HepG2 (cell line): ENCODE results near the gene ANKZF1. TPM values are rescaled to one million over a fixed set of nuclear protein-coding genes. Genes with fewer than 3 reads are reported as not detected.

ENCODE experiments used
- ATAC-seq: fragments of 200-7000 bp; cut with Tn5 transposase; 3 replicates; pipeline ENCODE4 v1.9.1; 2020; ENCODE audit warnings: mild to moderate bottlenecking, moderate library complexity
- BruUV-seq: library from RNA; stranded (reverse); fragments of 400-500 nt; replicated peaks from 2 replicates; lab custom pipeline; 2021; lab: Mats Ljungman, UMichigan
- CTCF ChIA-PET: fragments of 300-600 bp; formaldehyde crosslinking; extraction: SDS; loops from one replicate; lab custom pipeline; 2021; ENCODE audit warnings: low total read pairs, inconsistent platforms, low intra/inter-chr PET ratio; lab: Yijun Ruan, JAX
- POLR2A ChIA-PET: fragments of 350-600 bp; sonication (Branson Sonifier 250); formaldehyde crosslinking; loops from one replicate; lab custom pipeline; 2020; ENCODE audit warnings: antibody characterized with exemption, inconsistent platforms; lab: Yijun Ruan, JAX
- DNase-seq: peaks from one replicate; pipeline ENCODE4 v3.0.0-alpha.2; 2015; ENCODE audit warnings: low spot score
- FAIRE-seq: peaks from 3 replicates; lab custom pipeline; 2011; peaks lifted over from hg19 to GRCh38; lab: Jason Lieb, UNC
- H2AFZ ChIP-seq: one replicate; pipeline ENCODE4 v1.6.1; 2011; ENCODE audit warnings: low read length, inconsistent platforms
- H3K27ac ChIP-seq: fragments of 300-600 bp; 3 replicates; pipeline ENCODE4 v1.8.0; 2011; ENCODE audit warnings: mixed run types, mild to moderate bottlenecking, mixed read lengths, low read length, inconsistent platforms; ENCODE audit not compliant: insufficient read depth; ENCODE audit errors: extremely low read length
- H3K27me3 ChIP-seq, 2 experiments: fragments of 200-600 bp in 1 of 2; 2 replicates in 1 of 2; 3 replicates in 1 of 2; pipeline versions ENCODE4 v1.6.0 to v1.8.0; 2011; ENCODE audit warnings: low read length in 2 of 2, mild to moderate bottlenecking in 2 of 2, moderate library complexity in 2 of 2, inconsistent platforms in 1 of 2; ENCODE audit not compliant: insufficient read depth in 2 of 2, control insufficient read depth in 1 of 2
- H3K36me3 ChIP-seq, 2 experiments: fragments of 200-600 bp in 1 of 2; replicated peaks in 1 of 2; 2 replicates in 1 of 2; 3 replicates in 1 of 2; pipeline versions ENCODE4 v1.5.1 to v1.8.0; 2011; ENCODE audit warnings: low read length in 2 of 2, inconsistent platforms in 1 of 2; ENCODE audit not compliant: insufficient read depth in 2 of 2, control insufficient read depth in 1 of 2
- H3K4me1 ChIP-seq: 2 replicates; pipeline ENCODE4 v1.5.1; 2012; ENCODE audit warnings: low read length, inconsistent platforms; ENCODE audit not compliant: insufficient read depth
- H3K4me2 ChIP-seq: 2 replicates; pipeline ENCODE4 v1.6.0; 2011; ENCODE audit warnings: low read depth, low read length, inconsistent platforms
- H3K4me3 ChIP-seq, 3 experiments: fragments of 200-600 bp in 1 of 3; sonication (generic), shearing (Covaris generic) in 1 of 3; replicated peaks in 1 of 3; 2 replicates each; pipeline ENCODE4 v1.5.1; 2011 to 2016; ENCODE audit warnings: low read length in 3 of 3, inconsistent platforms in 2 of 3, low read depth in 2 of 3, mild to moderate bottlenecking in 2 of 3, control low read depth in 1 of 3, mixed read lengths in 1 of 3; ENCODE audit not compliant: insufficient read depth in 1 of 3
- H3K79me2 ChIP-seq: one replicate; pipeline ENCODE4 v1.6.1; 2011; ENCODE audit warnings: low read length, inconsistent platforms; ENCODE audit not compliant: insufficient read depth
- H3K9ac ChIP-seq: 2 replicates; pipeline ENCODE4 v1.6.0; 2011; ENCODE audit warnings: mild to moderate bottlenecking, low read depth, low read length, inconsistent platforms; ENCODE audit not compliant: insufficient read depth
- H3K9me3 ChIP-seq: 2 replicates; pipeline ENCODE4 v1.5.1; 2012; ENCODE audit warnings: mild to moderate bottlenecking, low read length
- H4K20me1 ChIP-seq: 2 replicates; pipeline ENCODE4 v1.6.0; 2011; ENCODE audit warnings: inconsistent platforms, mild to moderate bottlenecking, low read length, moderate library complexity; ENCODE audit not compliant: insufficient read depth
- HOMEZ ChIP-seq: IDR thresholded peaks from 2 replicates; pipeline ENCODE4 v1.6.1; 2016; ENCODE audit warnings: low read depth
- LRRFIP1 ChIP-seq: sonication (generic); formaldehyde crosslinking; conservative IDR thresholded peaks from 2 replicates; pipeline ENCODE4 v1.4.0; 2020; ENCODE audit warnings: missing genetic modification reagents
- MIER3 ChIP-seq: IDR thresholded peaks from 2 replicates; pipeline ENCODE4 v1.6.1; 2016; ENCODE audit warnings: missing compliant biosample characterization, borderline replicate concordance
- NR2F6 ChIP-seq, 2 experiments: IDR thresholded peaks; 2 replicates each; pipeline ENCODE4 v1.6.1; 2016; ENCODE audit warnings: antibody characterized with exemption in 1 of 2, mild to moderate bottlenecking in 1 of 2
- PCBP2 ChIP-seq: fragments of 200-400 bp; formaldehyde crosslinking; optimal IDR thresholded peaks from 2 replicates; pipeline ENCODE3; 2018; ENCODE audit warnings: low read length, low read depth; ENCODE audit not compliant: poor library complexity, severe bottlenecking
- WIZ ChIP-seq: sonication (generic); formaldehyde crosslinking; IDR thresholded peaks from 2 replicates; pipeline ENCODE4 v1.5.1; 2020; ENCODE audit warnings: mild to moderate bottlenecking, missing genetic modification reagents
- ZBTB21 ChIP-seq: sonication (generic); formaldehyde crosslinking; IDR thresholded peaks from 2 replicates; pipeline ENCODE4 v1.4.0; 2020; ENCODE audit warnings: missing genetic modification reagents
- ZNF567 ChIP-seq: sonication (generic); formaldehyde crosslinking; IDR thresholded peaks from 2 replicates; pipeline ENCODE4 v1.8.1; 2023; ENCODE audit warnings: mild to moderate bottlenecking, missing genetic modification reagents, borderline replicate concordance
- ZNF674 ChIP-seq: sonication (generic); formaldehyde crosslinking; IDR thresholded peaks from 2 replicates; pipeline ENCODE4 v1.5.0; 2020; ENCODE audit warnings: low read depth, mild to moderate bottlenecking, missing genetic modification reagents
- WGBS: methylation state at CpG from one replicate; pipeline ENCODE4 v1.1.6; 2017; ENCODE audit warnings: low lambda C conversion rate; 5-methylcytosine and 5-hydroxymethylcytosine counted together
- in situ Hi-C: cut with HindIII; loops from 2 replicates; pipeline ENCODE4 v1.10.0; 2017; ENCODE audit warnings: low pct_unique_long_range_greater_than_20kb; ENCODE audit not compliant: extremely low pct_ligation_motif_present
- intact Hi-C: fragments of 100-400 bp; cut with micrococcal nuclease; formaldehyde crosslinking; loops from one replicate; pipeline ENCODE4 v1.10.0; 2022; ENCODE audit not compliant: unreplicated experiment
- polyA plus RNA-seq, 8 experiments: library from polyadenylated mRNA; depleted of rRNA in 3 of 8; stranded (reverse) in 7 of 8; unstranded in 1 of 8; fragments of >200 nt; fragmentation: Illumina TruSeq in 4 of 8; extraction: Trizol in 4 of 8; gene quantifications; 2 replicates each; pipeline versions ENCODE4 v1.2.1 to v1.2.3, GENCODE V29; 2011 to 2016; ENCODE audit warnings: low read depth in 4 of 8, missing spikeins in 1 of 8, mixed read lengths in 1 of 8; ENCODE audit not compliant: insufficient read depth in 1 of 8
- total RNA-seq, 5 experiments: library from RNA; depleted of rRNA; stranded (reverse); fragments of >200 nt; fragmentation: Illumina TruSeq; extraction: Trizol; gene quantifications; 2 replicates each; pipeline ENCODE4 v1.2.3, GENCODE V29; 2016; ENCODE audit warnings: low read depth in 1 of 5
- TF ChIP-seq, protein P1 (sequence below): sonication (generic); formaldehyde crosslinking; IDR thresholded peaks from 2 replicates; pipeline ENCODE4 v1.8.0; 2022; ENCODE audit warnings: mild to moderate bottlenecking, missing genetic modification reagents, moderate library complexity

ANKZF1 gene
- total and polyA plus RNA-seq, 2 of the 13 experiments (the other 11 are each of a cell fraction or from before 2014, with no cell fraction given): 25.3 to 128 TPM

DNA sequence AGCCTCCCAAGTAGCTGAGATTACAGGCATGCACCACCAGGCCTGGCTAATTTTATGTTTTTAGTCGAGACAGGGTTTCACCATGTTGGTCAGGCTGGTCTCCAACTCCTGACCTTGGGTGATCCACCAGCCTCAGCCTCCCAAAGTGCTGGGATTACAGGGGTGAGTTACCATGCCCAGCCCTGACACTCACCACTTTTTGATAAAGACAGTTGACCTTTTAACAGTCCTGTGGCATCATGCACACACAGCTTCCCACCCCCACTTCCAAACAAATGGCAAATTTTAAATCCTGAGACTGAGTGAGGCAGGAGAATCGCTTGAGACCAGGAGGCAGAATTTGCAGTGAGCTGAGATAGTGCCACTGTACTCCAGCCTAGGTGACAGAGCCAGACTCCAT lies 43.4 kb downstream of the ANKZF1 start (continued):
- TF ChIP-seq NR2F6 (IDR thresholded peaks at IDR 0.05) (no peak), NR2F6 (CRISPR knock-in tag; IDR thresholded peaks at IDR 0.05) (peak; percentile 12; the same call in 1 of the 2 replicates), ZNF567 (CRISPR knock-in tag) (no peak), PCBP2 (no peak), ZBTB21 (CRISPR knock-in tag) (no peak), LRRFIP1 (CRISPR knock-in tag) (no peak)
- TF ChIP-seq, protein P1, sequence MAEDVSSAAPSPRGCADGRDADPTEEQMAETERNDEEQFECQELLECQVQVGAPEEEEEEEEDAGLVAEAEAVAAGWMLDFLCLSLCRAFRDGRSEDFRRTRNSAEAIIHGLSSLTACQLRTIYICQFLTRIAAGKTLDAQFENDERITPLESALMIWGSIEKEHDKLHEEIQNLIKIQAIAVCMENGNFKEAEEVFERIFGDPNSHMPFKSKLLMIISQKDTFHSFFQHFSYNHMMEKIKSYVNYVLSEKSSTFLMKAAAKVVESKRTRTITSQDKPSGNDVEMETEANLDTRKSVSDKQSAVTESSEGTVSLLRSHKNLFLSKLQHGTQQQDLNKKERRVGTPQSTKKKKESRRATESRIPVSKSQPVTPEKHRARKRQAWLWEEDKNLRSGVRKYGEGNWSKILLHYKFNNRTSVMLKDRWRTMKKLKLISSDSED (CRISPR knock-in tag): no peak

DNA sequence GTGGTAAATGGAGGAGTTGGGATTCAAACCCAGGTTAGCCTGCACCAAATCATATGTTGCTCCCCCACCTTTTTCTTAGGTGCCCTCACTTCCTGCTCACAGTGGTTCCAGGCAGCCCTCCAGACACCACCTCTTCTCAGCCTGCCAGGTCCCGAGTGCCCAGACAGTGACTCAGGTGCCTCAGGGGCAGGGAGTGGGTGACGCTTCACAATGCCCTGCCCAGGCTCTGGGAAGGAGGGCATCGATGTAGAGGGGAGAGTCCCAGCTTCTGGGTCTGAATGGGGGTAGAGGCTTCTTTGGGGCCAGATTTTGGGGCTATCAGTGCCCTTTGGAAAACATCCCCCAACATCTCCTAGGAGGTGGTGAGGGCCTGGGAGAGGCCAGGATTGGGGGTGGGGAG lies 44.3 kb downstream of the ANKZF1 start:
- CTCF ChIA-PET: no interaction called here
- H4K20me1 ChIP-seq: no peaks in the 10 kb centered on the region
- DNase-seq (no peak), FAIRE-seq (no peak), ATAC-seq (no peak)
- TF ChIP-seq MIER3 (CRISPR knock-in tag): no peak
- TF ChIP-seq ZNF674 (CRISPR knock-in tag): no peak
- no peak for TF ChIP-seq HOMEZ
- TF ChIP-seq WIZ (CRISPR knock-in tag): no peak
- BruUV-seq: no TSS peak
- no peaks in the 10 kb centered on the region for H3K36me3 ChIP-seq
- POLR2A ChIA-PET: interaction anchor here (0.6 to 1.8 kb wide), 11 partner anchors 12 to 272 kb away, joined by 3 to 16 read pairs (median 4); partner anchors contain the start of genes CNPPD1, GLB1L, STK16 and TUBA4A
- no peak overlapping the region for H3K9ac ChIP-seq
- no peak overlapping the region for H3K27ac ChIP-seq
- peaks cover 0 to 9% of the 10 kb centered on the region in 2 experiments; a peak in 1 of 5 replicates for H3K27me3 ChIP-seq
- H3K79me2 ChIP-seq: no peaks in the 10 kb centered on the region
- in situ Hi-C loops (no loop called here), intact Hi-C loops (loop anchor here (1.0 kb wide), 1 partner anchor 45 kb away; the partner anchor contains the start of genes ANKZF1 and ATG9A)
- peak overlapping the region; percentile 40 for H3K4me2 ChIP-seq
- peaks cover 54% of the 10 kb centered on the region for H3K4me1 ChIP-seq
- H3K4me3 ChIP-seq: peak overlapping the region in 1 of 3 experiments; percentile 18; a peak in 1 of 6 replicates
- no peak overlapping the region for H2AFZ ChIP-seq
- no peaks in the 10 kb centered on the region for H3K9me3 ChIP-seq
- WGBS: 14% methylated on average over 3 of the region's 3 CpGs
